Keratinocyte (primary cell): ENCODE data around the gene C5. TPM values are rescaled to one million over a fixed set of nuclear protein-coding genes. Genes with fewer than 3 reads are reported as not detected.

Experiments
- DNase-seq: peaks from one replicate; pipeline ENCODE4 v3.0.0-alpha.2; 2011; ENCODE audit warnings: low read depth, missing footprints, low spot score
- FAIRE-seq: peaks from 2 replicates; lab custom pipeline; 2011; peaks lifted over from hg19 to GRCh38; lab: Jason Lieb, UNC
- H2AFZ ChIP-seq: 2 replicates; pipeline ENCODE4 v1.6.0; 2012; ENCODE audit warnings: low read length, control low read depth, inconsistent platforms; ENCODE audit not compliant: control insufficient read depth
- H3K27ac ChIP-seq: 2 replicates; pipeline ENCODE4 v1.5.1; 2011; ENCODE audit warnings: low read length; ENCODE audit not compliant: control insufficient read depth, insufficient read depth
- H3K27me3 ChIP-seq: 3 replicates; pipeline ENCODE4 v1.6.0; 2011; ENCODE audit warnings: low read length; ENCODE audit not compliant: control insufficient read depth, insufficient read depth; ENCODE audit errors: extremely low read depth
- H3K36me3 ChIP-seq, 2 experiments: 2 replicates in 1 of 2; 3 replicates in 1 of 2; pipeline ENCODE4 v1.5.1; 2011; ENCODE audit warnings: low read length in 2 of 2, mild to moderate bottlenecking in 1 of 2; ENCODE audit not compliant: control insufficient read depth in 2 of 2, insufficient read depth in 2 of 2; ENCODE audit errors: extremely low read depth in 1 of 2
- H3K4me1 ChIP-seq: 3 replicates; pipeline ENCODE4 v1.5.1; 2011; ENCODE audit warnings: low read length; ENCODE audit not compliant: control insufficient read depth, insufficient read depth; ENCODE audit errors: extremely low read depth
- H3K4me2 ChIP-seq: 3 replicates; pipeline ENCODE4 v1.6.0; 2011; ENCODE audit warnings: low read depth, low read length; ENCODE audit not compliant: control insufficient read depth, insufficient read depth; ENCODE audit errors: extremely low read depth
- H3K4me3 ChIP-seq, 3 experiments: fragments of 200-600 bp in 1 of 3; sonication (generic) in 1 of 3; 2 replicates in 2 of 3; 3 replicates in 1 of 3; pipeline ENCODE4 v1.5.1; 2011 to 2016; ENCODE audit warnings: low read length in 3 of 3, mild to moderate bottlenecking in 3 of 3, control low read depth in 2 of 3, inconsistent platforms in 1 of 3, low read depth in 1 of 3, mixed read lengths in 1 of 3, mixed run types in 1 of 3, moderate library complexity in 1 of 3; ENCODE audit not compliant: control insufficient read depth in 2 of 3, insufficient read depth in 2 of 3; ENCODE audit errors: extremely low read depth in 1 of 3
- H3K79me2 ChIP-seq: 2 replicates; pipeline ENCODE4 v1.6.0; 2012; ENCODE audit warnings: low read length; ENCODE audit not compliant: control insufficient read depth, insufficient read depth
- H3K9ac ChIP-seq: 3 replicates; pipeline ENCODE4 v1.6.0; 2011; ENCODE audit warnings: low read length; ENCODE audit not compliant: control insufficient read depth, insufficient read depth; ENCODE audit errors: extremely low read depth
- H3K9me1 ChIP-seq: 3 replicates; pipeline ENCODE4 v1.6.0; 2011; ENCODE audit warnings: low read length; ENCODE audit not compliant: control insufficient read depth, insufficient read depth; ENCODE audit errors: extremely low read depth
- H3K9me3 ChIP-seq: 2 replicates; pipeline ENCODE4 v1.5.1; 2012; ENCODE audit warnings: low read depth, low read length; ENCODE audit not compliant: control insufficient read depth
- H4K20me1 ChIP-seq: 3 replicates; pipeline ENCODE4 v1.6.0; 2011; ENCODE audit warnings: low read length; ENCODE audit not compliant: control insufficient read depth, insufficient read depth; ENCODE audit errors: extremely low read depth
- EZH2 ChIP-seq: IDR thresholded peaks from one replicate; pipeline ENCODE4 v1.6.1; 2012; ENCODE audit warnings: inconsistent platforms, mild to moderate bottlenecking, low read length, moderate library complexity
- dilution Hi-C: fragments of 300-500 bp; cut with MboI; formaldehyde crosslinking; loops from one replicate; pipeline ENCODE4 v1.7.0; 2020; ENCODE audit warnings: low sequenced_read_pairs; ENCODE audit not compliant: extremely low pct_ligation_motif_present
- polyA plus RNA-seq, 5 experiments: library from polyadenylated mRNA; depleted of rRNA in 3 of 5; stranded (reverse) in 3 of 5; stranded (forward) in 1 of 5; unstranded in 1 of 5; fragments of >200 nt; gene quantifications; 1 replicate in 1 of 5; 2 replicates in 3 of 5; 3 replicates in 1 of 5; pipeline versions ENCODE4 v1.2.1 to v1.2.3, GENCODE V29; 2011 to 2012; ENCODE audit warnings: missing spikeins in 2 of 5, low read depth in 1 of 5, low replicate concordance in 1 of 5
- TF ChIP-seq, protein P1 (sequence below), 3 experiments: IDR thresholded peaks in 1 of 3; conservative IDR thresholded peaks in 1 of 3; optimal IDR thresholded peaks in 1 of 3; 2 replicates in 2 of 3; 3 replicates in 1 of 3; pipeline versions ENCODE3 to v1.5.1; 2011; ENCODE audit warnings: low read length in 3 of 3, mild to moderate bottlenecking in 3 of 3, moderate library complexity in 2 of 3, control low read depth in 1 of 3, inconsistent platforms in 1 of 3; ENCODE audit not compliant: insufficient read depth in 2 of 3; ENCODE audit errors: extremely low read depth in 1 of 3

The C5 gene
- polyA plus RNA-seq, 1 donor (not counting 4 experiments of a cell fraction or from before 2014, with no cell fraction given), result 0.76 TPM

DNA sequence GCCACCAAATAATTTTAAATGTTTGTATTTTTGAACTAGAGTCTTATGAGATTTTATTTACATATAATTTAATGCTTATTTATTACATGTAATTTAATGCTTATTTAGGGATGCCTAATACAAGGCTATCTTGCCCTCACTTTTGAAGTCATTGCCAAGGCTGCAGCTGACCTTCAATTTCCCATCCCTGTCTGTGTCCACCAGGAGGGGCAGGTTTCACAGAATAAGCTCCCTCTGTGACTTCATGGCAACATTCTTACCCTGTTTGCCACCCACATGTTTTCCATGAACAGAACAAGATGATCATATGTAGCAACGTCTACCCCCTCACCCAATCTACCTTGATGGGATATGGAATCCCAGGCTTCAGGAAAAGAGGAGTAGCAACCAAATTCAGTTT is 27.0 kb downstream of the C5 start:
- DNase-seq, result no peak
- TF ChIP-seq, protein P1, sequence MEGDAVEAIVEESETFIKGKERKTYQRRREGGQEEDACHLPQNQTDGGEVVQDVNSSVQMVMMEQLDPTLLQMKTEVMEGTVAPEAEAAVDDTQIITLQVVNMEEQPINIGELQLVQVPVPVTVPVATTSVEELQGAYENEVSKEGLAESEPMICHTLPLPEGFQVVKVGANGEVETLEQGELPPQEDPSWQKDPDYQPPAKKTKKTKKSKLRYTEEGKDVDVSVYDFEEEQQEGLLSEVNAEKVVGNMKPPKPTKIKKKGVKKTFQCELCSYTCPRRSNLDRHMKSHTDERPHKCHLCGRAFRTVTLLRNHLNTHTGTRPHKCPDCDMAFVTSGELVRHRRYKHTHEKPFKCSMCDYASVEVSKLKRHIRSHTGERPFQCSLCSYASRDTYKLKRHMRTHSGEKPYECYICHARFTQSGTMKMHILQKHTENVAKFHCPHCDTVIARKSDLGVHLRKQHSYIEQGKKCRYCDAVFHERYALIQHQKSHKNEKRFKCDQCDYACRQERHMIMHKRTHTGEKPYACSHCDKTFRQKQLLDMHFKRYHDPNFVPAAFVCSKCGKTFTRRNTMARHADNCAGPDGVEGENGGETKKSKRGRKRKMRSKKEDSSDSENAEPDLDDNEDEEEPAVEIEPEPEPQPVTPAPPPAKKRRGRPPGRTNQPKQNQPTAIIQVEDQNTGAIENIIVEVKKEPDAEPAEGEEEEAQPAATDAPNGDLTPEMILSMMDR (optimal IDR thresholded peaks at IDR 0.05 in 1 of 3, IDR thresholded peaks at IDR 0.05 in 1 of 3, conservative IDR thresholded peaks at IDR 0.05 in 1 of 3; ENCODE audit: extremely low read depth in 1 of 3, insufficient read depth in 2 of 3, low read length in 3 of 3), result peak in 2 of 3 experiments; percentile 12 to 14
- no peak for TF ChIP-seq EZH2
- no peaks in the 10 kb centered on the region for H3K36me3 ChIP-seq
- no peak overlapping the region for H3K4me2 ChIP-seq
- H3K9ac ChIP-seq, result no peak overlapping the region
- no peaks in the 10 kb centered on the region for H3K9me1 ChIP-seq
- no peaks in the 10 kb centered on the region for H4K20me1 ChIP-seq
- no peaks in the 10 kb centered on the region for H3K27me3 ChIP-seq
- no peak overlapping the region for H3K27ac ChIP-seq
- FAIRE-seq, result no peak
- dilution Hi-C loops, result no loop called here
- no peaks in the 10 kb centered on the region for H3K4me1 ChIP-seq
- no peaks in the 10 kb centered on the region for H3K79me2 ChIP-seq
- no peak overlapping the region for H2AFZ ChIP-seq
- no peaks in the 10 kb centered on the region for H3K9me3 ChIP-seq
- H3K4me3 ChIP-seq, result no peak overlapping the region

DNA sequence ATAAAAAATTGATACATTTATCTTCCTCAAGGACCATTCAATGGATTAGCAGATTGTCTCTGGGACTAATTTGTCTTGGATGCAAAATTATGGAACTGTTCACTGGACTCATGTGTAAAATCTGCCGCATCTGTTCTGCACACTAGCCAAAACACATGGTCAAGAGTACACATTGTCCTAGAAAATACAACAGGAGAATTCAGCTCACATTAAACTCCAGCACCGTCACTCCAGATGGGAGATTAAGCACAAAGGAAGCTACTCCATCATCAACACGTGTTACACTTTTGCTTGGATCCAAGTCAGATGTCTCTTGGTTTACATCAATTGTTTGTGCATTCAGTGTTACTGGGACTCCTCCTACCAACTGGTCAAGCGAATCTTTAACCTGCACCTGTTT is 28.8 kb downstream of the C5 start:
- H3K27ac ChIP-seq, result no peak overlapping the region
- DNase-seq, result no peak
- no peaks in the 10 kb centered on the region for H3K9me1 ChIP-seq
- H3K4me3 ChIP-seq, result no peak overlapping the region
- dilution Hi-C loops, result no loop called here
- no peaks in the 10 kb centered on the region for H3K79me2 ChIP-seq
- H3K9me3 ChIP-seq, result no peaks in the 10 kb centered on the region
- FAIRE-seq, result no peak
- H3K4me2 ChIP-seq, result no peak overlapping the region
- H4K20me1 ChIP-seq, result no peaks in the 10 kb centered on the region
- no peaks in the 10 kb centered on the region for H3K4me1 ChIP-seq
- H3K36me3 ChIP-seq, result no peaks in the 10 kb centered on the region
- no peaks in the 10 kb centered on the region for H3K27me3 ChIP-seq
- no peak overlapping the region for H3K9ac ChIP-seq
- TF ChIP-seq EZH2, result no peak
- TF ChIP-seq, protein P1 (optimal IDR thresholded peaks at IDR 0.05 in 1 of 3, IDR thresholded peaks at IDR 0.05 in 1 of 3, conservative IDR thresholded peaks at IDR 0.05 in 1 of 3; ENCODE audit: extremely low read depth in 1 of 3, insufficient read depth in 2 of 3, low read length in 3 of 3), result no peak
- no peak overlapping the region for H2AFZ ChIP-seq
